Measurements from ENCODE around the gene WDR7.

WDR7 gene

DNA sequence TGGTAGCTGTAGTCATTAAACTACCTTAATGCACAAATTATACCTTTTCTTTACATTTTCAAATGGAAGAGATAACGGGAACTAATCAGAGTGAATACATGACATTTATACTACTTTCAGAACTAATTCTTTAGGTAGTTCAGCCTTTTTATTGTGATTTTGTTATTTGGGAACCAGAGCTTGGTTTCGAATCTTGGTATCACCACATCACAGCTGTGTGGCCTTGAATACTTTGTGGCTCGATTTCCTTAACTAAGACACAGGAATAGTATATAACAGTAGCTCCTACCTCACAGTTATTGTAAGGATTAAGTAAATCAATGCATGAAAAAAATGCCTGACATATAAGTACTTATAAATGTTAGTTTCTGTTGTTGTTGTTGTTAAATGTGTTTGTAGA, 240.0 kb downstream of the WDR7 start:
- TF ChIP-seq CTCF (IDR thresholded peaks at IDR 0.05) (no peak), ZFX (IDR thresholded peaks at IDR 0.05; ENCODE audit: borderline replicate concordance) (no peak)
- H3K27ac ChIP-seq, result no peak overlapping the region

GRCh38 chr18:56891870-56892269, 240.7 kb downstream of the WDR7 start:
- no peak overlapping the region for H3K27ac ChIP-seq
- TF ChIP-seq CTCF (IDR thresholded peaks at IDR 0.05) (no peak), ZFX (IDR thresholded peaks at IDR 0.05; ENCODE audit: borderline replicate concordance) (no peak)

GRCh38 chr18:56897122-56897521, 246.0 kb downstream of the WDR7 start:
- H3K27ac ChIP-seq, result no peak overlapping the region
- no peak for TF ChIP-seq CTCF (IDR thresholded peaks at IDR 0.05)
- no peak for TF ChIP-seq ZFX (IDR thresholded peaks at IDR 0.05; ENCODE audit: borderline replicate concordance)

- TF ChIP-seq ZFX (IDR thresholded peaks at IDR 0.05; ENCODE audit: borderline replicate concordance) (no peak), CTCF (IDR thresholded peaks at IDR 0.05) (no peak)
These were observed 248.5 kb downstream of the WDR7 start for GRCh38 chr18:56899660-56900059.

DNA sequence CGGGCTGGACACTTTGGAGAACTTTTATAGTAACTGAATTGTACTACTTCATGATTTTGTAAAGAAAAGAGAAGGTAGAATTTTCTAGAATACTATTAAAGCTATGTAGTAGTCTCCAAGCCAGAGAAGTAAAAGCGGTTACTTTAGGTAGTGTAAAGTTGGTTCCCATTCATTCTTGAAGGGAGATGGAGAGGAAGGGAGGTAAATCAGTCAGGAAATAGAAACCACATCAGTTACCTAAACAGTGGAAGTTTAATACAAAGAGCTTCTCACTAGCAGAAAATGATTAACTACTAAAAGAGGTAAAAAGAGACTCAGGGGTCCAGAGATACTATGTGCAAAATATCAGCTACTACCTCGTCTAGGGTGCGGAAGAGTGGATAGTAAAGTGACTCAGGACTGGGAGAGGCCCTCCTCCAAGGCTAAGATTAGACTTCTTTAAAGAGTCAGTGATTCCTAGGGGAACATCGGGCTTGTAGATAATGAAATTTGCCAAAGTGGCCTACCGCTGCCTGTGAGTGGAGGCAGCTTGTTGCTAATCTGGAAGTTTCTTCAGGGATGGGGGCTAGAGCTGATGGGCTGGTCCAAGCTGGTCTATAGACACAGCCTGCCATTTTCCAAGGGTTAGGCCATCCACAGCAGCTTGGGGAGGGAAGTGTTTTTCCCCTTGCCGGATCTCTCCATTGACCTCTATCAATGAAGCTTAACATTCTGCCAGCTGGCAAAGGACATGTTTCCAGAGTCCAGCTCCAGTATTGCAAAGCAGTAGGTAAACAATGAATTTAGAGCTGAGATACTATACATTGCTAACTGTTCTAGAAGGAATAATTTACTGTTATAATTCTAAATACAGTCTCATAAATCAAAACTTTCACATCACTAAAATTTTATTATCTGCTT, 249.3 kb downstream of the WDR7 start:
- no peak overlapping the region for H3K27ac ChIP-seq
- TF ChIP-seq ZFX (IDR thresholded peaks at IDR 0.05; ENCODE audit: borderline replicate concordance) (no peak), CTCF (IDR thresholded peaks at IDR 0.05) (no peak)

More at GRCh38 chr18:56899660-56900059, 248.5 kb downstream of the WDR7 start:
- no peak overlapping the region for H3K27ac ChIP-seq

DNA sequence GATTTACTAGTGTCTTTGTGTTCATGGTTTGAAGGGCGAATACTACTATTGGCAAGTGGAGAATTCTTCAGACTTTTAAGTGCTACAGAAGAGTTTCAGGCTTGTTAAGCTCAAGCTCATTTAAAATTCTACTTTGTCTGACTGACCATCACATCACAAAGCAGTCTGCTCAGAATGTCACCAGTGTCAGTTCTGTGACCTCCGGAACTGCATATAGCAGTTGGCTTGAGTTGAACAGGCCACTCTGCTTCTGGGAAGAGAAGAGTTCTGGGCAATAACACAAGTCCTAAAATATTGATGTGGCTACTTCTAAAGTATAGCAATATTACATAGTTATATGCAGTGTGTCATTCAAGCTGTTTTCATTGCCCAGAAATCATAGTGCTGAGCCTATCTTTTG, 250.8 kb downstream of the WDR7 start:
- TF ChIP-seq CTCF (IDR thresholded peaks at IDR 0.05), result no peak
- no peak for TF ChIP-seq ZFX (IDR thresholded peaks at IDR 0.05; ENCODE audit: borderline replicate concordance)
- no peak overlapping the region for H3K27ac ChIP-seq

GRCh38 chr18:56902653-56903052, 251.5 kb downstream of the WDR7 start:
- TF ChIP-seq CTCF (IDR thresholded peaks at IDR 0.05), result no peak
- TF ChIP-seq ZFX (IDR thresholded peaks at IDR 0.05; ENCODE audit: borderline replicate concordance), result no peak
- H3K27ac ChIP-seq, result no peak overlapping the region
